ENCODE measurements around the gene KLHL25.
A peak's percentile ranks its signal among the peaks of the same experiment; 100 is the strongest.

Gene KLHL25

DNA sequence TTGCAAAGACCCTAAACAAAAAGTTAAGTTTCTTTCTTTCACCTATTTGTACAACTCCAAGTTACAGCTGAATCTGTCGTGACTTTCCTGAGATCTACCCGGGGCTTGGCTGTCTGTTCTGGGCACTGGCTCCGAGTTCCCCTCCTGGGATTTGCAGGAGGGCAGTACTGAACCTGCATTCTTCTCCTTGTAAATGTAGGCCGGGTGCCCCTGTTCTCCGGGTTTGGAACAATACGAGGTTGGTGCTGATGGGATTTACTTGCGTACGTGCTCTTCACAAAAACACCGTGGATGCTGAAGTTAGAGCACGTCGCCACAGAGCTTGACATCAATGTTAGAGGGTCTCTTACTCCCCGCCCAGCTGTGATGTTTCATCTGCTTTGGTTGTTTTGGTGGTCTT, 48.1 kb downstream of the KLHL25 start:
- DNase-seq = no peak

GRCh38 chr15:85745525-85746150, 49.1 kb downstream of the KLHL25 start:
- no peak for DNase-seq

GRCh38 chr15:85745023-85745422, 49.7 kb downstream of the KLHL25 start:
- DNase-seq = no peak

DNA sequence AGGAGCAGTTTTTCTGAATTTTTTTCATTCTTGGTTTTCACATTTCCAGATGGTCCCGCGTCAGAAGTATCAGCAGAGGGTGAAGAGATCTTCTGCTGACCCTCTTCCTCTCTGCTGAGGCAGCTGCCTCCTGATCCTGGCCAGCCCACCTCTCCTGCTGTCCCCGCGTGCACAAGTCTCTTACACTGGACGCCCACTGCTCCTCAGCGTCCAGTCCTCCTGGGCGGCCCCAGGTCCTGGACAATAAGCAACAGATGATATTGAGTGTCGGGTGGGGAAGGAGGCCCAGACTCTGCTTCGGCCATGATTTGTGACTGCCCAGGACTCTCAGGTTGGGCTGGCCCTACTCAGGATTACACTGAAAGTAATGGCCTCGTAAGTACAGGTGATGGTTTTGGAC, 50.1 kb downstream of the KLHL25 start:
- DNase-seq = no peak

- peak; percentile 14 for DNase-seq
Observed at GRCh38 chr15:85743392-85744055, 51.2 kb downstream of the KLHL25 start.

GRCh38 chr15:85742186-85742821, 52.4 kb downstream of the KLHL25 start:
- DNase-seq = no peak

DNA sequence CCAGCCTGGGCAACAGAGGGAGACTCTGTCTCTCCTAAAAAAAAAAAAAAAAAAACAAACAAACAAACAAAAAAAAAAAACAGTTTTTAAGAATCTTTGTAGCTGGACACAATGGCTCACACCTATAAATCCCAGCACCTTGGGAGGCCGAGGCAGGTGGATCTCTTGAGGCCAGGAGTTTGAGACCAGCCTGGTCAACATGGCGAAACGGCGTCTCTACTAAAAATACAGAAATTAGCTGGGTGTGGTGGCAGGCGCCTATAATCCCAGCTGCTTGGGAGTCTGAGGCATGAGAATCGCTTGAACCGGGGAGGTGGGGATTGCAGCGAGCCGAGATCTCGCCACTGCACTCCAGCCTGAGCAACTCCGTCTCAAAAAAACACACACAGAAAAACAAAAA, 53.1 kb downstream of the KLHL25 start:
- DNase-seq = no peak

DNA sequence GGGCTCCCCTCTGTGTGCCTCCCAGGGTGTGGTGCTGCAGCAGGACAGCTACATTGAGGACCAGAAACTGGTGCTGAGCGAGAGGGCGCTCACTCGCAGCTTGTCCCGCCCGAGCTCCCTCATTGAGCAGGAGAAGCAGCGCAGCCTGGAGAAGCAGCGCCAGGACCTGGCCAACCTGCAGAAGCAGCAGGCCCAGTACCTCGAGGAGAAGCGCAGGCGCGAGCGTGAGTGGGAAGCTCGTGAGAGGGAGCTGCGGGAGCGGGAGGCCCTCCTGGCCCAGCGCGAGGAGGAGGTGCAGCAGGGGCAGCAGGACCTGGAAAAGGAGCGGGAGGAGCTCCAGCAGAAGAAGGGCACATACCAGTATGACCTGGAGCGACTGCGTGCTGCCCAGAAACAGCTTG, 53.7 kb downstream of the KLHL25 start:
- no peak for DNase-seq

- DNase-seq = no peak
Observed at GRCh38 chr15:85737061-85737460, 57.7 kb downstream of the KLHL25 start.

GRCh38 chr15:85733416-85733815, 61.3 kb downstream of the KLHL25 start:
- DNase-seq = no peak

- peak; percentile 54 for DNase-seq
Observed at GRCh38 chr15:85730001-85730820, 64.5 kb downstream of the KLHL25 start.

GRCh38 chr15:85727068-85727467, 67.7 kb downstream of the KLHL25 start:
- no peak for DNase-seq

- no peak for DNase-seq
Observed at GRCh38 chr15:85726454-85726853, 68.3 kb downstream of the KLHL25 start.

DNA sequence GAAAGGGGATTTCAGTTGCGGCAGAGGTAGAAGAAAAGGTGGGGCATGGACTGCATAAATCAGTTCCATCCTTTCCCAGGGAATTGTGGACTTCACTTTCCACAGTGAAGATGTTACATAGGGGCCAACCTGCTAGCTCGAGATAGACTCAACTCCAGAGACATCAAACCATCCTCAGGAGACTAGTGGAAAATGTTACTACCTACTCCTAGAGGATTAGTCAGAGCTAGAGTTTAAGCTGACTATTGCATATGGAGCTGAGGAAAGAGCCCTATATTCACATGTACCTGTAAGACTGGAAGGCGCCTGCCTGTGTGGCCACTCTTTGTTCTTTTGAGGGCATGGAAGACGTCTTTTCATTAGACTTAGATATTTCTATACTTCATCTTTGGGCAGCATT, 69.2 kb downstream of the KLHL25 start:
- DNase-seq = no peak

DNA sequence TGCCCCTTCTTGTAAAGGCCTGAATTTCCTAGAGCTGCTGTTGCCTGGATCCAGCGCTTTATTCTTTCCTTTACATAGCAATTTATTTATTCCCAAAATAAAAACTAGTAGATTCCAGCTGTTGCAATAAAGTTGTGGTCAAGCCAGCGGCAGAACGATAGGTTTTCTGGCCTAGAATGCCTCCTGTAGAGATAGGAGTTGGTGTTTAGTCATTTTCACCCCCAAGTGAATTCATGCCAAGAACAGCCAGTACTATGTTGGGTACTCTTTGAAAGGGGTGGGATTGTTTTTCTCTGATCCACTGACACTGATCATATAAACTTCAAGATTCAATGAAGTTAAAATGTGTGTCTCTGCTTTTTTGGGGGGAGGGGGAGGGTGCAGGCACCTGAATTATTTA, 69.7 kb downstream of the KLHL25 start:
- DNase-seq = no peak

GRCh38 chr15:85723960-85724945, 70.5 kb downstream of the KLHL25 start:
- DNase-seq = no peak

GRCh38 chr15:85722374-85723152, 72.2 kb downstream of the KLHL25 start:
- no peak for DNase-seq

DNA sequence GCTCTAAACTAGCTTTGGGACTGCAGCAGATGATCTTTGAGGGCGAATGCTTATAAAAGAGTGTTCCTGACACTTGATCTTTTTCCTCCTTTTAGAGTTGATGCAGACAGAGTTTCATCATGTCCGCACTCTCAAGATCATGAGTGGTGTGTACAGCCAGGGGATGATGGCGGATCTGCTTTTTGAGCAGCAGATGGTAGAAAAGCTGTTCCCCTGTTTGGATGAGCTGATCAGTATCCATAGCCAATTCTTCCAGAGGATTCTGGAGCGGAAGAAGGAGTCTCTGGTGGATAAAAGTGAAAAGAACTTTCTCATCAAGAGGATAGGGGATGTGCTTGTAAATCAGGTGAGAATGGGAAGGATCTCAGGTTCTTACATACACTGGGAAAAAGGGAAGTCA, 75.7 kb downstream of the KLHL25 start:
- no peak for DNase-seq

- no peak for DNase-seq
Observed at GRCh38 chr15:85718271-85718971, 76.3 kb downstream of the KLHL25 start.

- no peak for DNase-seq
Observed at GRCh38 chr15:85717212-85717611, 77.5 kb downstream of the KLHL25 start.

DNA sequence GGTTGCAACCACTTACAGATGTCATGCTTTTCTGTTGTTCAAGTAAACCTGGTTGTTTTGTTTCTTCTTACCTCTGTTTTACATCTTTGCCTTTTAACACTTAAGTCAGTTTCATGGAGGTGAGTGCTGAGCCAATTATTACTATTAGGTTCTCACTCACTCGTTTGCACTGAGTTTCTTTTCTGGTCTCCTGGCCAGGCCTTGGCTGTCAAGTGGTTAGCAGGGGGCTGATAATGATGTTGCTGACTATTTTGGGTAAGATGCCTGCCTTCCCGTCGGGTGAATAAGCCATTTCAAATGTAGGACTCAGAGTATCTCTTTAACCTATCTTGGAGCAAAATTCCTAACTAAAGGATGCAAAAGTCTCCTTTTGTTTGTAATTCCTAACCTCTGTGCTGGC, 78.5 kb downstream of the KLHL25 start:
- DNase-seq = no peak

All from NCI-H774 (cell line).